ENCODE data around the gene PRKCQ. TPM values are rescaled to one million over a fixed set of nuclear protein-coding genes. Genes with fewer than 3 reads are reported as not detected.

PRKCQ gene
- total RNA-seq, 2 experiments from 2014 or later: 4.0 to 7.8 TPM

GRCh38 chr10:6535156-6535764, 44.8 kb downstream of the PRKCQ start:
- Histone ChIP-seq H4K20me1 (ENCODE audit: insufficient read depth, low read length) (no peaks in the 10 kb centered on the region), H3K36me3 (ENCODE audit: insufficient read depth, low read length) (no peaks in the 10 kb centered on the region), H3K4me3 (ENCODE audit: low read depth, low read length, poor library complexity, severe bottlenecking) (no peak overlapping the region), H3K4me1 (ENCODE audit: insufficient read depth, low read length, poor library complexity, severe bottlenecking) (no peaks in the 10 kb centered on the region), H3K27ac (ENCODE audit: low read depth, low read length, poor library complexity, severe bottlenecking) (no peak overlapping the region), H3K9me3 (ENCODE audit: low read length) (no peaks in the 10 kb centered on the region), H3K4me2 (ENCODE audit: low read length) (no peak overlapping the region), H3K79me2 (ENCODE audit: insufficient read depth, low read depth, low read length) (no peaks in the 10 kb centered on the region), H2AFZ (ENCODE audit: low read length) (no peak overlapping the region), H3K9me2 (ENCODE audit: insufficient read depth, low read length) (no peaks in the 10 kb centered on the region)
- TF ChIP-seq, protein P1, sequence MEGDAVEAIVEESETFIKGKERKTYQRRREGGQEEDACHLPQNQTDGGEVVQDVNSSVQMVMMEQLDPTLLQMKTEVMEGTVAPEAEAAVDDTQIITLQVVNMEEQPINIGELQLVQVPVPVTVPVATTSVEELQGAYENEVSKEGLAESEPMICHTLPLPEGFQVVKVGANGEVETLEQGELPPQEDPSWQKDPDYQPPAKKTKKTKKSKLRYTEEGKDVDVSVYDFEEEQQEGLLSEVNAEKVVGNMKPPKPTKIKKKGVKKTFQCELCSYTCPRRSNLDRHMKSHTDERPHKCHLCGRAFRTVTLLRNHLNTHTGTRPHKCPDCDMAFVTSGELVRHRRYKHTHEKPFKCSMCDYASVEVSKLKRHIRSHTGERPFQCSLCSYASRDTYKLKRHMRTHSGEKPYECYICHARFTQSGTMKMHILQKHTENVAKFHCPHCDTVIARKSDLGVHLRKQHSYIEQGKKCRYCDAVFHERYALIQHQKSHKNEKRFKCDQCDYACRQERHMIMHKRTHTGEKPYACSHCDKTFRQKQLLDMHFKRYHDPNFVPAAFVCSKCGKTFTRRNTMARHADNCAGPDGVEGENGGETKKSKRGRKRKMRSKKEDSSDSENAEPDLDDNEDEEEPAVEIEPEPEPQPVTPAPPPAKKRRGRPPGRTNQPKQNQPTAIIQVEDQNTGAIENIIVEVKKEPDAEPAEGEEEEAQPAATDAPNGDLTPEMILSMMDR (conservative IDR thresholded peaks at IDR 0.05; ENCODE audit: low read length): no peak
- TF ChIP-seq EZH2phosphoT487 (IDR thresholded peaks at IDR 0.05; ENCODE audit: borderline replicate concordance, low read depth, low read length): no peak
- no peak for DNase-seq (ENCODE audit: low spot score)
- CTCF ChIA-PET (ENCODE audit: unreplicated experiment): no interaction called here
- POLR2A ChIA-PET: no interaction called here
- no TSS peak for BruUV-seq (replicated peaks)
- intact Hi-C loops (cut with micrococcal nuclease; ENCODE audit: unreplicated experiment): no loop called here

DNA sequence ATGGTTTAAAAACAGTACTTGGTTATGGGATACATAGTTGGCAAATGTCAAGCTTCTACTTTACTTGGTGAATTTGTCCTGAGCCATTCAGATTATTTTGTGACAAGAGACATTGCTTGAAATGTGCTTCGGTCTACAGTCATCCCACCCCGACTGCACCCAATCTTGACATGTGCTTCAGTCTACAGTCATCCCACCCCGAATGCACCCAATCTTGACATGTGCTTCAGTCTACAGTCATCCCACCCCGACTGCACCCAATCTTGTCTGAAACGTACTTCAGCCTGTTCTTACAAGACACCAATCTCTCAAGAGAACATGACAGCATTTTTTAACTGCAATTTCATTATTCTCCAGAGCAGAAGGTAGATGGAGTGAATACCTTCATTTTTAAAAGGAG, 47.8 kb downstream of the PRKCQ start:
- no peak overlapping the region for H3K27ac ChIP-seq (ENCODE audit: low read depth, low read length, poor library complexity, severe bottlenecking)
- no peaks in the 10 kb centered on the region for H3K79me2 ChIP-seq (ENCODE audit: insufficient read depth, low read depth, low read length)
- H3K4me2 ChIP-seq (ENCODE audit: low read length): no peak overlapping the region
- intact Hi-C loops (cut with micrococcal nuclease; ENCODE audit: unreplicated experiment): no loop called here
- no peaks in the 10 kb centered on the region; the same call in 1 of the 2 replicates for H4K20me1 ChIP-seq (ENCODE audit: insufficient read depth, low read length)
- POLR2A ChIA-PET: interaction anchor here (1.5 kb wide), 1 partner anchor 36 kb away, joined by 3 read pairs; no protein-coding TSS in a partner anchor
- H2AFZ ChIP-seq (ENCODE audit: low read length): no peak overlapping the region
- H3K4me3 ChIP-seq (ENCODE audit: low read depth, low read length, poor library complexity, severe bottlenecking): no peak overlapping the region
- CTCF ChIA-PET (ENCODE audit: unreplicated experiment): no interaction called here
- H3K36me3 ChIP-seq (ENCODE audit: insufficient read depth, low read length): no peaks in the 10 kb centered on the region
- DNase-seq (ENCODE audit: low spot score): no peak
- no TSS peak for BruUV-seq (replicated peaks)
- H3K4me1 ChIP-seq (ENCODE audit: insufficient read depth, low read length, poor library complexity, severe bottlenecking): no peaks in the 10 kb centered on the region
- no peaks in the 10 kb centered on the region for H3K9me3 ChIP-seq (ENCODE audit: low read length)
- H3K9me2 ChIP-seq (ENCODE audit: insufficient read depth, low read length): no peaks in the 10 kb centered on the region
- TF ChIP-seq, protein P1 (conservative IDR thresholded peaks at IDR 0.05; ENCODE audit: low read length): no peak
- TF ChIP-seq EZH2phosphoT487 (IDR thresholded peaks at IDR 0.05; ENCODE audit: borderline replicate concordance, low read depth, low read length): no peak

DNA sequence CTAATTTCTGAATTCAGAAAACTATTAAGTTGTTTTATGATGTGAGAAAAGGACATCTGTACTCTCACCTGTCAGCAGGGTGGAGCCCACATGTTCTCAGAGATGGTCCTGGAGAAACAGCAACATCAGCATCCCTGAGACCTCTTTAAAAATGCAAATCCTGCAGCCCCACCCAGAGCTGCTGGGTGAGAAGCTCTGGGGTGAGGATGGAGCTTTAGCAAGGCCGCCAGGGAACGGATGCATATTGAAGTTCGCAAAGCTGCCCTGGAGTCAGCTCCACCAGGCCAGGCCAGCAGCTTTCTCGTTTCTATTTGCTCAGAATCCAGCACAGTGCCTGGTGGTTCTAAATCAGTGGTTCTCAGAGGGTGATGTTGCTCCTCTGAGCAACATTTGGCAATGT, 49.1 kb downstream of the PRKCQ start:
- Histone ChIP-seq H3K4me1 (ENCODE audit: insufficient read depth, low read length, poor library complexity, severe bottlenecking) (no peaks in the 10 kb centered on the region), H4K20me1 (ENCODE audit: insufficient read depth, low read length) (no peaks in the 10 kb centered on the region; the same call in 1 of the 2 replicates), H3K27ac (ENCODE audit: low read depth, low read length, poor library complexity, severe bottlenecking) (no peak overlapping the region), H3K4me3 (ENCODE audit: low read depth, low read length, poor library complexity, severe bottlenecking) (no peak overlapping the region), H3K36me3 (ENCODE audit: insufficient read depth, low read length) (no peaks in the 10 kb centered on the region), H3K79me2 (ENCODE audit: insufficient read depth, low read depth, low read length) (no peaks in the 10 kb centered on the region), H3K4me2 (ENCODE audit: low read length) (no peak overlapping the region), H3K9me2 (ENCODE audit: insufficient read depth, low read length) (no peaks in the 10 kb centered on the region), H3K9me3 (ENCODE audit: low read length) (no peaks in the 10 kb centered on the region), H2AFZ (ENCODE audit: low read length) (no peak overlapping the region)
- POLR2A ChIA-PET: interaction anchor here (1.5 kb wide), 1 partner anchor 37 kb away, joined by 3 read pairs; no protein-coding TSS in a partner anchor
- CTCF ChIA-PET (ENCODE audit: unreplicated experiment): no interaction called here
- BruUV-seq (replicated peaks): no TSS peak
- DNase-seq (ENCODE audit: low spot score): no peak
- intact Hi-C loops (cut with micrococcal nuclease; ENCODE audit: unreplicated experiment): no loop called here
- no peak for TF ChIP-seq EZH2phosphoT487 (IDR thresholded peaks at IDR 0.05; ENCODE audit: borderline replicate concordance, low read depth, low read length)
- TF ChIP-seq, protein P1 (conservative IDR thresholded peaks at IDR 0.05; ENCODE audit: low read length): no peak

All from OCI-LY7 (cell line).